Limb (tissue), 2 donors: ENCODE measurements around the gene MUC5AC.
"Not testable (repeated sequence)": the region's sequence is repeated elsewhere in the genome, so short reads cannot be mapped to it uniquely, and the experiment has no call there.

ENCODE experiments used
- DNase-seq, 2 donors: peaks; one replicate each; pipeline ENCODE4 v3.0.0-alpha.2; 2016; ENCODE audit errors: extremely low spot score in 2 of 2

The MUC5AC gene

GRCh38 chr11:1234771-1235305 is 77.1 kb downstream of the MUC5AC start:
- no peak for DNase-seq

GRCh38 chr11:1235306-1235900 is 77.7 kb downstream of the MUC5AC start:
- peak in 1 of 2 donors; percentile 21 for DNase-seq

- DNase-seq: peak in 1 of 2 donors; percentile 20
Measured at GRCh38 chr11:1235901-1236315, 78.2 kb downstream of the MUC5AC start.

GRCh38 chr11:1236316-1237127 is 78.8 kb downstream of the MUC5AC start:
- peak in 1 of 2 donors; percentile 21 for DNase-seq

- DNase-seq: peak in 1 of 2 donors; percentile 24
Measured at GRCh38 chr11:1237128-1237580, 79.4 kb downstream of the MUC5AC start.

GRCh38 chr11:1237851-1238250 is 80.1 kb downstream of the MUC5AC start:
- no peak for DNase-seq

- DNase-seq: no peak
Measured at GRCh38 chr11:1238767-1239595, 81.2 kb downstream of the MUC5AC start.

GRCh38 chr11:1239596-1240205 is 81.9 kb downstream of the MUC5AC start:
- no peak for DNase-seq

GRCh38 chr11:1240771-1241170 is 83.0 kb downstream of the MUC5AC start:
- no peak for DNase-seq

GRCh38 chr11:1241706-1242105 is 84.0 kb downstream of the MUC5AC start:
- no peak for DNase-seq

GRCh38 chr11:1242289-1242688 is 84.5 kb downstream of the MUC5AC start:
- no peak for DNase-seq

GRCh38 chr11:1242751-1243150 is 85.0 kb downstream of the MUC5AC start:
- not testable (repeated sequence) for DNase-seq

- DNase-seq: not testable (repeated sequence)
Measured at GRCh38 chr11:1243521-1243920, 85.8 kb downstream of the MUC5AC start.

GRCh38 chr11:1244557-1244956 is 86.8 kb downstream of the MUC5AC start:
- not testable (repeated sequence) for DNase-seq

- not testable (repeated sequence) for DNase-seq
Measured at GRCh38 chr11:1245717-1246116, 88.0 kb downstream of the MUC5AC start.

GRCh38 chr11:1246301-1246700 is 88.5 kb downstream of the MUC5AC start:
- DNase-seq: not testable (repeated sequence)

GRCh38 chr11:1247026-1247425 is 89.3 kb downstream of the MUC5AC start:
- not testable (repeated sequence) for DNase-seq

GRCh38 chr11:1248951-1249350 is 91.2 kb downstream of the MUC5AC start:
- not testable (repeated sequence) for DNase-seq

GRCh38 chr11:1250411-1250810 is 92.7 kb downstream of the MUC5AC start:
- not testable (repeated sequence) for DNase-seq
